NCI-H524 (cell line): ENCODE results near the gene CABS1.

Source experiments
- DNase-seq, 2 experiments: peaks; one replicate each; lab custom pipeline; 2025; lab: John Stamatoyannopoulos, UW

Gene CABS1

GRCh38 chr4:70382691-70383181 lies 48.0 kb downstream of the CABS1 start, which contains the start of gene SMR3B:
SMR3B (plus strand) TSS chr4:70383131; CDS start chr4:70384511, 1,380 bp downstream.
- DNase-seq: no peak
